Panc1 (cell line): ENCODE data around the gene GFER. TPM values are rescaled to one million over a fixed set of nuclear protein-coding genes. Genes with fewer than 3 reads are reported as not detected.

Source experiments
- ATAC-seq: fragments of 200-7000 bp; cut with Tn5 transposase; 2 replicates; pipeline ENCODE4 v1.9.1; 2020; ENCODE audit warnings: mild to moderate bottlenecking, moderate library complexity
- BruUV-seq: library from RNA; stranded (reverse); fragments of 400-500 nt; replicated peaks from 2 replicates; lab custom pipeline; 2021; lab: Mats Ljungman, UMichigan
- CTCF ChIA-PET: fragments of 300-600 bp; sonication (Branson Sonifier 250); formaldehyde crosslinking; loops from one replicate; lab custom pipeline; 2022; ENCODE audit warnings: antibody characterized with exemption; lab: Charles Lee
- POLR2A ChIA-PET: fragments of 300-600 bp; sonication (Branson Sonifier 250); formaldehyde crosslinking; loops from one replicate; lab custom pipeline; 2022; ENCODE audit warnings: antibody characterized with exemption; lab: Charles Lee
- DNase-seq: peaks from one replicate; pipeline ENCODE4 v3.0.0-alpha.2; 2010; ENCODE audit warnings: low read depth, low spot score
- H3K27ac ChIP-seq: 2 replicates; pipeline ENCODE4 v1.5.1; 2011; ENCODE audit warnings: mild to moderate bottlenecking, low read length, inconsistent platforms
- H3K27me3 ChIP-seq: fragments of 200-500 bp; sonication (Bioruptor generic); 2 replicates; pipeline ENCODE4 v1.6.0; 2014; ENCODE audit warnings: low read length, inconsistent platforms; ENCODE audit not compliant: control insufficient read depth, insufficient read depth
- H3K36me3 ChIP-seq: fragments of 200-500 bp; sonication (Bioruptor generic); 2 replicates; pipeline ENCODE4 v1.5.1; 2014; ENCODE audit warnings: inconsistent platforms, mild to moderate bottlenecking, low read length, moderate library complexity; ENCODE audit not compliant: control insufficient read depth, insufficient read depth
- H3K4me1 ChIP-seq: 2 replicates; pipeline ENCODE4 v1.5.1; 2011; ENCODE audit warnings: inconsistent platforms, mild to moderate bottlenecking, low read length, moderate library complexity; ENCODE audit not compliant: control insufficient read depth, insufficient read depth
- H3K4me3 ChIP-seq, 2 experiments: 2 replicates each; pipeline ENCODE4 v1.5.1; 2011 to 2012; ENCODE audit warnings: low read depth in 2 of 2, low read length in 2 of 2, mild to moderate bottlenecking in 2 of 2, inconsistent platforms in 1 of 2, moderate library complexity in 1 of 2
- H3K9me3 ChIP-seq: fragments of 200-500 bp; sonication (Bioruptor generic); 2 replicates; pipeline ENCODE4 v1.5.1; 2014; ENCODE audit warnings: low read depth, mild to moderate bottlenecking, inconsistent platforms, low read length, moderate library complexity; ENCODE audit not compliant: control insufficient read depth, insufficient read depth
- POLR2AphosphoS5 ChIP-seq: IDR thresholded peaks from 2 replicates; pipeline ENCODE4 v1.6.1; 2012; ENCODE audit warnings: mild to moderate bottlenecking, low read depth, low read length, moderate library complexity
- SIN3A ChIP-seq: IDR thresholded peaks from 2 replicates; pipeline ENCODE4 v1.6.1; 2012; ENCODE audit warnings: low read depth, mild to moderate bottlenecking, low read length, moderate library complexity, borderline replicate concordance; ENCODE audit not compliant: insufficient read depth
- TCF7L2 ChIP-seq: IDR thresholded peaks from 2 replicates; pipeline ENCODE4 v1.6.1; 2011; ENCODE audit warnings: mild to moderate bottlenecking, low read depth, low read length, inconsistent platforms
- in situ Hi-C: cut with HindIII; loops from 2 replicates; pipeline ENCODE4 v1.10.0; 2016; ENCODE audit warnings: low sequenced_read_pairs, low pct_unique_long_range_greater_than_20kb
- intact Hi-C: fragments of 100-400 bp; cut with micrococcal nuclease; formaldehyde crosslinking; loops from one replicate; pipeline ENCODE4 v1.10.0; 2022; ENCODE audit not compliant: unreplicated experiment
- total RNA-seq: library from RNA; stranded (reverse); gene quantifications from one replicate; pipeline ENCODE4 v1.2.1, GENCODE V29; 2021; ENCODE audit not compliant: unreplicated experiment
- TF ChIP-seq, protein P1 (sequence below), 2 experiments: IDR thresholded peaks; 2 replicates each; pipeline ENCODE4 v1.6.1; 2011 to 2012; ENCODE audit warnings: low read depth in 2 of 2, control low read depth in 1 of 2, low read length in 1 of 2, mild to moderate bottlenecking in 1 of 2, moderate library complexity in 1 of 2; ENCODE audit not compliant: insufficient read depth in 1 of 2
- TF ChIP-seq, protein P2 (sequence below): fragments of 450-650 bp; IDR thresholded peaks from 2 replicates; pipeline ENCODE4 v1.5.1; 2017; ENCODE audit warnings: mild to moderate bottlenecking

The GFER gene
- total RNA-seq, 1 experiment from 2014 or later, result 49.2 TPM

GRCh38 chr16:1958715-1959268 is 25.2 kb upstream of the GFER start:
- peak overlapping the region; percentile 83 for H3K27ac ChIP-seq
- intact Hi-C loops (no loop called here), in situ Hi-C loops (no loop called here)
- TF ChIP-seq POLR2AphosphoS5, result no peak
- no peak for TF ChIP-seq TCF7L2
- TF ChIP-seq, protein P1, sequence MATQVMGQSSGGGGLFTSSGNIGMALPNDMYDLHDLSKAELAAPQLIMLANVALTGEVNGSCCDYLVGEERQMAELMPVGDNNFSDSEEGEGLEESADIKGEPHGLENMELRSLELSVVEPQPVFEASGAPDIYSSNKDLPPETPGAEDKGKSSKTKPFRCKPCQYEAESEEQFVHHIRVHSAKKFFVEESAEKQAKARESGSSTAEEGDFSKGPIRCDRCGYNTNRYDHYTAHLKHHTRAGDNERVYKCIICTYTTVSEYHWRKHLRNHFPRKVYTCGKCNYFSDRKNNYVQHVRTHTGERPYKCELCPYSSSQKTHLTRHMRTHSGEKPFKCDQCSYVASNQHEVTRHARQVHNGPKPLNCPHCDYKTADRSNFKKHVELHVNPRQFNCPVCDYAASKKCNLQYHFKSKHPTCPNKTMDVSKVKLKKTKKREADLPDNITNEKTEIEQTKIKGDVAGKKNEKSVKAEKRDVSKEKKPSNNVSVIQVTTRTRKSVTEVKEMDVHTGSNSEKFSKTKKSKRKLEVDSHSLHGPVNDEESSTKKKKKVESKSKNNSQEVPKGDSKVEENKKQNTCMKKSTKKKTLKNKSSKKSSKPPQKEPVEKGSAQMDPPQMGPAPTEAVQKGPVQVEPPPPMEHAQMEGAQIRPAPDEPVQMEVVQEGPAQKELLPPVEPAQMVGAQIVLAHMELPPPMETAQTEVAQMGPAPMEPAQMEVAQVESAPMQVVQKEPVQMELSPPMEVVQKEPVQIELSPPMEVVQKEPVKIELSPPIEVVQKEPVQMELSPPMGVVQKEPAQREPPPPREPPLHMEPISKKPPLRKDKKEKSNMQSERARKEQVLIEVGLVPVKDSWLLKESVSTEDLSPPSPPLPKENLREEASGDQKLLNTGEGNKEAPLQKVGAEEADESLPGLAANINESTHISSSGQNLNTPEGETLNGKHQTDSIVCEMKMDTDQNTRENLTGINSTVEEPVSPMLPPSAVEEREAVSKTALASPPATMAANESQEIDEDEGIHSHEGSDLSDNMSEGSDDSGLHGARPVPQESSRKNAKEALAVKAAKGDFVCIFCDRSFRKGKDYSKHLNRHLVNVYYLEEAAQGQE (IDR thresholded peaks at IDR 0.05; ENCODE audit: insufficient read depth in 1 of 2, low read depth in 2 of 2, low read length in 1 of 2), result no peak
- TF ChIP-seq, protein P2, sequence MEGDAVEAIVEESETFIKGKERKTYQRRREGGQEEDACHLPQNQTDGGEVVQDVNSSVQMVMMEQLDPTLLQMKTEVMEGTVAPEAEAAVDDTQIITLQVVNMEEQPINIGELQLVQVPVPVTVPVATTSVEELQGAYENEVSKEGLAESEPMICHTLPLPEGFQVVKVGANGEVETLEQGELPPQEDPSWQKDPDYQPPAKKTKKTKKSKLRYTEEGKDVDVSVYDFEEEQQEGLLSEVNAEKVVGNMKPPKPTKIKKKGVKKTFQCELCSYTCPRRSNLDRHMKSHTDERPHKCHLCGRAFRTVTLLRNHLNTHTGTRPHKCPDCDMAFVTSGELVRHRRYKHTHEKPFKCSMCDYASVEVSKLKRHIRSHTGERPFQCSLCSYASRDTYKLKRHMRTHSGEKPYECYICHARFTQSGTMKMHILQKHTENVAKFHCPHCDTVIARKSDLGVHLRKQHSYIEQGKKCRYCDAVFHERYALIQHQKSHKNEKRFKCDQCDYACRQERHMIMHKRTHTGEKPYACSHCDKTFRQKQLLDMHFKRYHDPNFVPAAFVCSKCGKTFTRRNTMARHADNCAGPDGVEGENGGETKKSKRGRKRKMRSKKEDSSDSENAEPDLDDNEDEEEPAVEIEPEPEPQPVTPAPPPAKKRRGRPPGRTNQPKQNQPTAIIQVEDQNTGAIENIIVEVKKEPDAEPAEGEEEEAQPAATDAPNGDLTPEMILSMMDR, result no peak
- no peak for TF ChIP-seq SIN3A
- peaks cover 12% of the 10 kb centered on the region for H3K4me1 ChIP-seq
- peaks cover 3% of the 10 kb centered on the region for H3K36me3 ChIP-seq
- CTCF ChIA-PET, result no interaction called here
- POLR2A ChIA-PET, result no interaction called here
- no TSS peak for BruUV-seq
- DNase-seq, result no peak
- H3K9me3 ChIP-seq, result no peaks in the 10 kb centered on the region
- peak overlapping the region; percentile 75 to 80 for H3K4me3 ChIP-seq
- ATAC-seq, result peak; percentile 4
- H3K27me3 ChIP-seq, result no peaks in the 10 kb centered on the region

DNA sequence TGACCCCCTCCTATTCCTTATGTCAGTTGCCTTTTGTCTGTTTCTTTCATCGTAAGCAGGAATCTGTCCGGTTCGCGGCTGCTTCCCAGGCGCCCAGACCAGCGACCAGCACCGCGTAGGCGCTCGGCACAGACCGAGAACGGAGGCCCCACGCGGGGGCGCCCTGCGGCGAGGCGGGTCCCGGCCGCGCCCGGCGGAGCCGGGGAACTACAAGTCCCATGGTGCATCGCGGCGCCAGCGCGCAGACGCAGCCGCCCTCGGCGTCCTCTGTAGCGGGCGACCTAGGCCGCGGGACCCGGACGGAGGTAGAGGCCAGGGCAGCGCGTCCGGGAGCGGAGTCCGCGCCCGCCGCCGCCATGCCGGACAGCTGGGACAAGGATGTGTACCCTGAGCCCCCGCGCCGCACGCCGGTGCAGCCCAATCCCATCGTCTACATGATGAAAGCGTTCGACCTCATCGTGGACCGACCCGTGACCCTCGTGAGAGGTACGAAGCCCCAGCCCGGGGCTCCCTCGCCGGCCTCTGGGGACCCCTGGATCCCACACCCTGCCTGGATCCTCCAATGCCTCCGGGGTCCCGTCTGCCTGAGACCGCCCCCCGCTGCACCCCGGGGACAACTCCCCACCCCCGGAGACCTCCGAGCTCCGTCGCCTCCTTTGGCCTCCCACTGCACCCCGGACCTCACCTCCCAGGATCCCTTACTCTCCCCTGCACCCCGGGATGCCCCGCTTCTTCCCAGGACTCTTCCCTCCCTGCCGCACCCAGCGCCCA is 24.5 kb upstream of the GFER start, which contains the start of gene NDUFB10:
TSS of gene NDUFB10 (plus strand) at position 270 of the 771 bp plus-strand sequence. CDS start at position 357, 87 bp downstream.
- Histone ChIP-seq H3K27ac (peak within 1 kb of the TSS; percentile 83), H3K9me3 (no peaks in the 10 kb centered on the region), H3K27me3 (no peaks in the 10 kb centered on the region), H3K4me1 (peaks cover 12% of the 10 kb centered on the region), H3K4me3 (peak within 1 kb of the TSS; percentile 75 to 80), H3K36me3 (peaks cover 8% of the 10 kb centered on the region)
- TF ChIP-seq, protein P2, result peak; percentile 96
- TF ChIP-seq, protein P1 (IDR thresholded peaks at IDR 0.05; ENCODE audit: insufficient read depth in 1 of 2, low read depth in 2 of 2, low read length in 1 of 2), result no peak
- TF ChIP-seq TCF7L2, result peak; percentile 44; the same call in 1 of the 2 replicates
- peak; percentile 85 for TF ChIP-seq POLR2AphosphoS5
- peak; percentile 89; the same call in 1 of the 2 replicates for TF ChIP-seq SIN3A
- POLR2A ChIA-PET, result no interaction called here
- no peak for DNase-seq
- BruUV-seq, result no TSS peak
- intact Hi-C loops, result no loop called here
- in situ Hi-C loops, result no loop called here
- ATAC-seq, result peak; percentile 86
- CTCF ChIA-PET, result no interaction called here
